Measurements from ENCODE around the gene TRIOBP. TPM values are rescaled to one million over a fixed set of nuclear protein-coding genes. Genes with fewer than 3 reads are reported as not detected.

The TRIOBP gene
- polyA plus RNA-seq, 1 donor (not counting 4 experiments of a cell fraction or from before 2014, with no cell fraction given), result 22.2 TPM

DNA sequence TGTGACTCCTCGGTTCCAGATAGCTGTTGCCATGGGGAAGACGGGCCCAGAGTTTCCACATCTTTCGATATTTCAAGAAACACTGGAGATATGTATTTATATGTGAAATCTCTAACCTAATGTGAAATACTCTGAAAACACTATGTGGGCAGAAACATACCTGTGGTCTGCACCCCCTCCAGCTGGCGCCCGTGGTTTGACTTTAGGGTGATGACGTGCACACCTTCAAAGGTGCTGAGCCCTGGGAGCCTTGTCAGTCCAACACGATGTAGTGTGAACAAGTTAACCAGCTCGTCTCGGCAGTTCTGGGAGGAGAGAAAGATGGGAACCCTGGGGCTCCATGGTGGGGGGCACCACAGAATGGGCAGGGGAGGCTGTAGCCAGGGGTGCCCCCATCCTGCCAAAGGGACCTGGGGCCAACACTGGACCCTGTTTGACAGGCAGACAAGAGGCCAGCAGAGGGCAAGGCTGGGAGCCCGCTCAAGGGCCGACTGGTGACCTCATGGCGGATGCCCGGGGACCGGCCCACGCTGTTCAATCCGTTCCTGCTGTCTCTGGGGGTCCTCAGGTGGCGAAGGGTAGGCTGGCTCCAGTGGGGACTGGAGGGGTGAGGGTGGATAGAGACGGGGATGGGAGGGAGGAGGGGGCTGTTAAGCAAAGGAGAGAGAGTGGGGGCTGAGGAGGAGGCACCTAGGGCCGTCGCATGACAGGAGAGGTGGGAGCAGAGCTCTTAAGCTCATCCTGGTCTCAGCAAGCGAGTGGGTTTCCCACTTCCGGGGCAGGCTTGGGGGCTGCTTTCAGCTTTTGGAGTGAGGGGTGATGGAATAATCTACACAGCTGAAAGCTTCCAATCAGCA lies 43.8 kb downstream of the TRIOBP start:
- dilution Hi-C loops (cut with MboI; ENCODE audit: extremely low pct_ligation_motif_present, low sequenced_read_pairs), result no loop called here
- Histone ChIP-seq H3K4me3 (ENCODE audit: control insufficient read depth in 2 of 3, extremely low read depth in 1 of 3, insufficient read depth in 2 of 3, low read depth in 1 of 3, low read length in 3 of 3) (no peak overlapping the region), H4K20me1 (ENCODE audit: control insufficient read depth, extremely low read depth, insufficient read depth, low read length) (no peaks in the 10 kb centered on the region), H3K79me2 (ENCODE audit: control insufficient read depth, insufficient read depth, low read length) (peaks cover 4% of the 10 kb centered on the region), H3K27me3 (ENCODE audit: control insufficient read depth, extremely low read depth, insufficient read depth, low read length) (peaks cover 5% of the 10 kb centered on the region), H3K4me1 (ENCODE audit: control insufficient read depth, extremely low read depth, insufficient read depth, low read length) (peaks cover 28% of the 10 kb centered on the region), H3K9ac (ENCODE audit: control insufficient read depth, extremely low read depth, insufficient read depth, low read length) (no peak overlapping the region), H3K4me2 (ENCODE audit: control insufficient read depth, extremely low read depth, insufficient read depth, low read depth, low read length) (no peak overlapping the region), H2AFZ (ENCODE audit: control insufficient read depth, low read length) (no peak overlapping the region), H3K27ac (ENCODE audit: control insufficient read depth, insufficient read depth, low read length) (no peak overlapping the region), H3K9me1 (ENCODE audit: control insufficient read depth, extremely low read depth, insufficient read depth, low read length) (no peaks in the 10 kb centered on the region), H3K36me3 (ENCODE audit: control insufficient read depth in 2 of 2, extremely low read depth in 1 of 2, insufficient read depth in 2 of 2, low read length in 2 of 2) (peaks cover 0 to 4% of the 10 kb centered on the region in 2 experiments), H3K9me3 (ENCODE audit: control insufficient read depth, low read depth, low read length) (no peaks in the 10 kb centered on the region)
- no peak for DNase-seq (ENCODE audit: low read depth, low spot score)
- no peak for FAIRE-seq
- no peak for TF ChIP-seq EZH2 (IDR thresholded peaks at IDR 0.05; ENCODE audit: low read length)
- TF ChIP-seq, protein P1, sequence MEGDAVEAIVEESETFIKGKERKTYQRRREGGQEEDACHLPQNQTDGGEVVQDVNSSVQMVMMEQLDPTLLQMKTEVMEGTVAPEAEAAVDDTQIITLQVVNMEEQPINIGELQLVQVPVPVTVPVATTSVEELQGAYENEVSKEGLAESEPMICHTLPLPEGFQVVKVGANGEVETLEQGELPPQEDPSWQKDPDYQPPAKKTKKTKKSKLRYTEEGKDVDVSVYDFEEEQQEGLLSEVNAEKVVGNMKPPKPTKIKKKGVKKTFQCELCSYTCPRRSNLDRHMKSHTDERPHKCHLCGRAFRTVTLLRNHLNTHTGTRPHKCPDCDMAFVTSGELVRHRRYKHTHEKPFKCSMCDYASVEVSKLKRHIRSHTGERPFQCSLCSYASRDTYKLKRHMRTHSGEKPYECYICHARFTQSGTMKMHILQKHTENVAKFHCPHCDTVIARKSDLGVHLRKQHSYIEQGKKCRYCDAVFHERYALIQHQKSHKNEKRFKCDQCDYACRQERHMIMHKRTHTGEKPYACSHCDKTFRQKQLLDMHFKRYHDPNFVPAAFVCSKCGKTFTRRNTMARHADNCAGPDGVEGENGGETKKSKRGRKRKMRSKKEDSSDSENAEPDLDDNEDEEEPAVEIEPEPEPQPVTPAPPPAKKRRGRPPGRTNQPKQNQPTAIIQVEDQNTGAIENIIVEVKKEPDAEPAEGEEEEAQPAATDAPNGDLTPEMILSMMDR (optimal IDR thresholded peaks at IDR 0.05 in 1 of 3, IDR thresholded peaks at IDR 0.05 in 1 of 3, conservative IDR thresholded peaks at IDR 0.05 in 1 of 3; ENCODE audit: extremely low read depth in 1 of 3, insufficient read depth in 2 of 3, low read length in 3 of 3), result no peak

- peaks cover 28% of the 10 kb centered on the region for H3K4me1 ChIP-seq (ENCODE audit: control insufficient read depth, extremely low read depth, insufficient read depth, low read length)
- no peaks in the 10 kb centered on the region for H3K9me1 ChIP-seq (ENCODE audit: control insufficient read depth, extremely low read depth, insufficient read depth, low read length)
- no peaks in the 10 kb centered on the region for H3K9me3 ChIP-seq (ENCODE audit: control insufficient read depth, low read depth, low read length)
- no peaks in the 10 kb centered on the region for H4K20me1 ChIP-seq (ENCODE audit: control insufficient read depth, extremely low read depth, insufficient read depth, low read length)
- H3K27ac ChIP-seq (ENCODE audit: control insufficient read depth, insufficient read depth, low read length), result no peak overlapping the region
- no peak overlapping the region for H3K4me2 ChIP-seq (ENCODE audit: control insufficient read depth, extremely low read depth, insufficient read depth, low read depth, low read length)
- H3K9ac ChIP-seq (ENCODE audit: control insufficient read depth, extremely low read depth, insufficient read depth, low read length), result no peak overlapping the region
- H3K27me3 ChIP-seq (ENCODE audit: control insufficient read depth, extremely low read depth, insufficient read depth, low read length), result peaks cover 5% of the 10 kb centered on the region
- FAIRE-seq (no peak), DNase-seq (ENCODE audit: low read depth, low spot score) (no peak)
- no peak overlapping the region for H2AFZ ChIP-seq (ENCODE audit: control insufficient read depth, low read length)
- dilution Hi-C loops (cut with MboI; ENCODE audit: extremely low pct_ligation_motif_present, low sequenced_read_pairs), result no loop called here
- TF ChIP-seq, protein P1 (optimal IDR thresholded peaks at IDR 0.05 in 1 of 3, IDR thresholded peaks at IDR 0.05 in 1 of 3, conservative IDR thresholded peaks at IDR 0.05 in 1 of 3; ENCODE audit: extremely low read depth in 1 of 3, insufficient read depth in 2 of 3, low read length in 3 of 3), result no peak
- TF ChIP-seq EZH2 (IDR thresholded peaks at IDR 0.05; ENCODE audit: low read length), result no peak
- peaks cover 0 to 4% of the 10 kb centered on the region in 2 experiments for H3K36me3 ChIP-seq (ENCODE audit: control insufficient read depth in 2 of 2, extremely low read depth in 1 of 2, insufficient read depth in 2 of 2, low read length in 2 of 2)
- H3K4me3 ChIP-seq (ENCODE audit: control insufficient read depth in 2 of 3, extremely low read depth in 1 of 3, insufficient read depth in 2 of 3, low read depth in 1 of 3, low read length in 3 of 3), result no peak overlapping the region
- peaks cover 4% of the 10 kb centered on the region for H3K79me2 ChIP-seq (ENCODE audit: control insufficient read depth, insufficient read depth, low read length)
Observed at GRCh38 chr22:37741312-37741795, 44.5 kb downstream of the TRIOBP start.
